Panc1 (cell line): Measurements from ENCODE around the gene DNAJC13. TPM values are rescaled to one million over a fixed set of nuclear protein-coding genes. Genes with fewer than 3 reads are reported as not detected.
"Not testable (repeated sequence)": the region's sequence is repeated elsewhere in the genome, so short reads cannot be mapped to it uniquely, and the experiment has no call there.

Source experiments
- ATAC-seq: fragments of 200-7000 bp; cut with Tn5 transposase; 2 replicates; pipeline ENCODE4 v1.9.1; 2020; ENCODE audit warnings: mild to moderate bottlenecking, moderate library complexity
- BruUV-seq: library from RNA; stranded (reverse); fragments of 400-500 nt; replicated peaks from 2 replicates; lab custom pipeline; 2021; lab: Mats Ljungman, UMichigan
- CTCF ChIA-PET: fragments of 300-600 bp; sonication (Branson Sonifier 250); formaldehyde crosslinking; loops from one replicate; lab custom pipeline; 2022; ENCODE audit warnings: antibody characterized with exemption; lab: Charles Lee
- POLR2A ChIA-PET: fragments of 300-600 bp; sonication (Branson Sonifier 250); formaldehyde crosslinking; loops from one replicate; lab custom pipeline; 2022; ENCODE audit warnings: antibody characterized with exemption; lab: Charles Lee
- DNase-seq: peaks from one replicate; pipeline ENCODE4 v3.0.0-alpha.2; 2010; ENCODE audit warnings: low read depth, low spot score
- H3K27ac ChIP-seq: 2 replicates; pipeline ENCODE4 v1.5.1; 2011; ENCODE audit warnings: mild to moderate bottlenecking, low read length, inconsistent platforms
- H3K27me3 ChIP-seq: fragments of 200-500 bp; sonication (Bioruptor generic); 2 replicates; pipeline ENCODE4 v1.6.0; 2014; ENCODE audit warnings: low read length, inconsistent platforms; ENCODE audit not compliant: control insufficient read depth, insufficient read depth
- H3K36me3 ChIP-seq: fragments of 200-500 bp; sonication (Bioruptor generic); 2 replicates; pipeline ENCODE4 v1.5.1; 2014; ENCODE audit warnings: inconsistent platforms, mild to moderate bottlenecking, low read length, moderate library complexity; ENCODE audit not compliant: control insufficient read depth, insufficient read depth
- H3K4me1 ChIP-seq: 2 replicates; pipeline ENCODE4 v1.5.1; 2011; ENCODE audit warnings: inconsistent platforms, mild to moderate bottlenecking, low read length, moderate library complexity; ENCODE audit not compliant: control insufficient read depth, insufficient read depth
- H3K4me3 ChIP-seq, 2 experiments: 2 replicates each; pipeline ENCODE4 v1.5.1; 2011 to 2012; ENCODE audit warnings: low read depth in 2 of 2, low read length in 2 of 2, mild to moderate bottlenecking in 2 of 2, inconsistent platforms in 1 of 2, moderate library complexity in 1 of 2
- H3K9me3 ChIP-seq: fragments of 200-500 bp; sonication (Bioruptor generic); 2 replicates; pipeline ENCODE4 v1.5.1; 2014; ENCODE audit warnings: low read depth, mild to moderate bottlenecking, inconsistent platforms, low read length, moderate library complexity; ENCODE audit not compliant: control insufficient read depth, insufficient read depth
- CTCF ChIP-seq: fragments of 450-650 bp; IDR thresholded peaks from 2 replicates; pipeline ENCODE4 v1.5.1; 2017; ENCODE audit warnings: mild to moderate bottlenecking
- POLR2AphosphoS5 ChIP-seq: IDR thresholded peaks from 2 replicates; pipeline ENCODE4 v1.6.1; 2012; ENCODE audit warnings: mild to moderate bottlenecking, low read depth, low read length, moderate library complexity
- REST ChIP-seq, 2 experiments: IDR thresholded peaks; 2 replicates each; pipeline ENCODE4 v1.6.1; 2011 to 2012; ENCODE audit warnings: low read depth in 2 of 2, control low read depth in 1 of 2, low read length in 1 of 2, mild to moderate bottlenecking in 1 of 2, moderate library complexity in 1 of 2; ENCODE audit not compliant: insufficient read depth in 1 of 2
- SIN3A ChIP-seq: IDR thresholded peaks from 2 replicates; pipeline ENCODE4 v1.6.1; 2012; ENCODE audit warnings: low read depth, mild to moderate bottlenecking, low read length, moderate library complexity, borderline replicate concordance; ENCODE audit not compliant: insufficient read depth
- TCF7L2 ChIP-seq: IDR thresholded peaks from 2 replicates; pipeline ENCODE4 v1.6.1; 2011; ENCODE audit warnings: mild to moderate bottlenecking, low read depth, low read length, inconsistent platforms
- in situ Hi-C: cut with HindIII; loops from 2 replicates; pipeline ENCODE4 v1.10.0; 2016; ENCODE audit warnings: low sequenced_read_pairs, low pct_unique_long_range_greater_than_20kb
- intact Hi-C: fragments of 100-400 bp; cut with micrococcal nuclease; formaldehyde crosslinking; loops from one replicate; pipeline ENCODE4 v1.10.0; 2022; ENCODE audit not compliant: unreplicated experiment
- total RNA-seq: library from RNA; stranded (reverse); gene quantifications from one replicate; pipeline ENCODE4 v1.2.1, GENCODE V29; 2021; ENCODE audit not compliant: unreplicated experiment

DNAJC13 gene
- total RNA-seq, 1 experiment from 2014 or later: 54.2 TPM

- no peak overlapping the region for H3K27ac ChIP-seq
- ATAC-seq: no peak
- no peaks in the 10 kb centered on the region for H3K9me3 ChIP-seq
- no peak for DNase-seq
- H3K4me1 ChIP-seq: no peaks in the 10 kb centered on the region
- no peaks in the 10 kb centered on the region for H3K27me3 ChIP-seq
- in situ Hi-C loops (no loop called here), intact Hi-C loops (no loop called here)
- CTCF ChIA-PET: no interaction called here
- no TSS peak for BruUV-seq
- TF ChIP-seq REST (IDR thresholded peaks at IDR 0.05; ENCODE audit: insufficient read depth in 1 of 2, low read depth in 2 of 2, low read length in 1 of 2) (no peak), CTCF (no peak), TCF7L2 (no peak), POLR2AphosphoS5 (no peak), SIN3A (no peak)
- POLR2A ChIA-PET: no interaction called here
- H3K36me3 ChIP-seq: no peaks in the 10 kb centered on the region
- no peak overlapping the region for H3K4me3 ChIP-seq
Observed at GRCh38 chr3:132555306-132556035, 138.2 kb downstream of the DNAJC13 start.

- H3K27me3 ChIP-seq, H3K36me3 ChIP-seq, CTCF ChIA-PET, H3K9me3 ChIP-seq, POLR2A ChIA-PET, H3K4me3 ChIP-seq, H3K4me1 ChIP-seq, in situ Hi-C loops, H3K27ac ChIP-seq, DNase-seq, intact Hi-C loops, BruUV-seq, ATAC-seq: not testable (repeated sequence)
Observed at GRCh38 chr3:132556036-132556386, 138.7 kb downstream of the DNAJC13 start.

- TF ChIP-seq POLR2AphosphoS5: no peak
- no peak for TF ChIP-seq TCF7L2
- no peak for TF ChIP-seq SIN3A
- TF ChIP-seq CTCF: no peak
- TF ChIP-seq REST (IDR thresholded peaks at IDR 0.05; ENCODE audit: insufficient read depth in 1 of 2, low read depth in 2 of 2, low read length in 1 of 2): no peak
Observed at GRCh38 chr3:132556508-132557159, 139.3 kb downstream of the DNAJC13 start.

More at GRCh38 chr3:132556508-132557159, 139.3 kb downstream of the DNAJC13 start:
- H3K9me3 ChIP-seq: no peaks in the 10 kb centered on the region
- H3K36me3 ChIP-seq: no peaks in the 10 kb centered on the region
- intact Hi-C loops (no loop called here), in situ Hi-C loops (no loop called here)
- CTCF ChIA-PET: no interaction called here
- ATAC-seq (no peak), DNase-seq (no peak)
- no TSS peak for BruUV-seq
- no peaks in the 10 kb centered on the region for H3K27me3 ChIP-seq
- H3K27ac ChIP-seq: no peak overlapping the region
- no peaks in the 10 kb centered on the region for H3K4me1 ChIP-seq
- no peak overlapping the region for H3K4me3 ChIP-seq
- POLR2A ChIA-PET: no interaction called here
